WTC11 (cell line): ENCODE results near the gene B4GAT1.

Experiments used
- CREB1 ChIP-seq: sonication (generic); formaldehyde crosslinking; IDR thresholded peaks from 2 replicates; pipeline ENCODE4 v1.8.0; 2023; ENCODE audit warnings: mild to moderate bottlenecking, missing genetic modification reagents
- FOXJ3 ChIP-seq: sonication (generic); formaldehyde crosslinking; IDR thresholded peaks from 2 replicates; pipeline ENCODE4 v1.9.0; 2021; ENCODE audit warnings: missing genetic modification reagents, mild to moderate bottlenecking, borderline replicate concordance
- IRF2 ChIP-seq: sonication (generic); formaldehyde crosslinking; IDR thresholded peaks from 2 replicates; pipeline ENCODE4 v1.8.0; 2022; ENCODE audit warnings: low read depth, missing genetic modification reagents, borderline replicate concordance
- JUN ChIP-seq: sonication (generic); formaldehyde crosslinking; IDR thresholded peaks from 2 replicates; pipeline ENCODE4 v1.8.0; 2023; ENCODE audit warnings: mild to moderate bottlenecking, missing genetic modification reagents
- NR2C2 ChIP-seq: sonication (generic); formaldehyde crosslinking; IDR thresholded peaks from 2 replicates; pipeline ENCODE4 v1.8.0; 2022; ENCODE audit warnings: mild to moderate bottlenecking, missing genetic modification reagents
- SMAD4 ChIP-seq: sonication (generic); formaldehyde crosslinking; IDR thresholded peaks from 2 replicates; pipeline ENCODE4 v1.8.0; 2022; ENCODE audit warnings: mild to moderate bottlenecking, missing genetic modification reagents
- ZBTB21 ChIP-seq: sonication (generic); formaldehyde crosslinking; IDR thresholded peaks from 2 replicates; pipeline ENCODE4 v1.8.1; 2023; ENCODE audit warnings: mild to moderate bottlenecking, missing genetic modification reagents, borderline replicate concordance
- TF ChIP-seq, protein P1 (sequence below): fragments of 200-600 bp; IDR thresholded peaks from 2 replicates; pipeline ENCODE4 v1.8.0; 2022; ENCODE audit warnings: antibody characterized with exemption
- TF ChIP-seq, protein P2 (sequence below): sonication (generic); formaldehyde crosslinking; IDR thresholded peaks from 2 replicates; pipeline ENCODE4 v1.8.1; 2022; ENCODE audit warnings: low read depth, missing genetic modification reagents, borderline replicate concordance
- TF ChIP-seq, protein P3 (sequence below): sonication (generic); formaldehyde crosslinking; IDR thresholded peaks from 2 replicates; pipeline ENCODE4 v1.8.1; 2022; ENCODE audit warnings: missing genetic modification reagents, borderline replicate concordance
- TF ChIP-seq, protein P4 (sequence below): sonication (generic); formaldehyde crosslinking; IDR thresholded peaks from 2 replicates; pipeline ENCODE4 v1.8.1; 2022; ENCODE audit warnings: low read depth, mild to moderate bottlenecking, moderate library complexity, missing genetic modification reagents, borderline replicate concordance
- TF ChIP-seq, protein P5 (sequence below): fragments of 250-450 bp; sonication (Bioruptor Pico); IDR thresholded peaks from 2 replicates; pipeline ENCODE4 v2.1.2; 2022; ENCODE audit warnings: mild to moderate bottlenecking, moderate library complexity
- TF ChIP-seq, protein P6 (sequence below): sonication (generic); formaldehyde crosslinking; IDR thresholded peaks from 2 replicates; pipeline ENCODE4 v1.8.1; 2023; ENCODE audit warnings: mild to moderate bottlenecking, missing genetic modification reagents, moderate library complexity

DNA sequence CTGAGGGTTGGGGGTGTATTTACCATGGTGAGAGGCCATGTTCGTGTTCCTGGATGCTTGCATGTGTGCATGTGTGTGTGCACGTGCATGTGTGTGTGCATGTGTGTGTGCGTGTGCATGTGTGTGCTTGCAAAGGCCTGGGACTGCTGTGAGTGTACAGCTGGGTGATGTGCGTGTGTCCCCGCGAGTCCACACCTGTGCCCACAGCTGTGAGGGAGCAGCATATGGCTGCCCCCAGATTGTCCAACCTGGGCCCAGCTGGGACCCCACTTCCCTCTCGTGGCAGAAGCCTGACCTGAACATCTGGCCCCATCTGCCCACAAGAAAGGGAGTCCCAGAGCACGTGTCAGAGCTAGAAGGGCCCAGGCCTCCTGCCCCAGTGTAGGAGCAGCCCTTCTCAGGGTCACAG, 22.2 kb downstream of the B4GAT1 start:
- TF ChIP-seq, protein P1, sequence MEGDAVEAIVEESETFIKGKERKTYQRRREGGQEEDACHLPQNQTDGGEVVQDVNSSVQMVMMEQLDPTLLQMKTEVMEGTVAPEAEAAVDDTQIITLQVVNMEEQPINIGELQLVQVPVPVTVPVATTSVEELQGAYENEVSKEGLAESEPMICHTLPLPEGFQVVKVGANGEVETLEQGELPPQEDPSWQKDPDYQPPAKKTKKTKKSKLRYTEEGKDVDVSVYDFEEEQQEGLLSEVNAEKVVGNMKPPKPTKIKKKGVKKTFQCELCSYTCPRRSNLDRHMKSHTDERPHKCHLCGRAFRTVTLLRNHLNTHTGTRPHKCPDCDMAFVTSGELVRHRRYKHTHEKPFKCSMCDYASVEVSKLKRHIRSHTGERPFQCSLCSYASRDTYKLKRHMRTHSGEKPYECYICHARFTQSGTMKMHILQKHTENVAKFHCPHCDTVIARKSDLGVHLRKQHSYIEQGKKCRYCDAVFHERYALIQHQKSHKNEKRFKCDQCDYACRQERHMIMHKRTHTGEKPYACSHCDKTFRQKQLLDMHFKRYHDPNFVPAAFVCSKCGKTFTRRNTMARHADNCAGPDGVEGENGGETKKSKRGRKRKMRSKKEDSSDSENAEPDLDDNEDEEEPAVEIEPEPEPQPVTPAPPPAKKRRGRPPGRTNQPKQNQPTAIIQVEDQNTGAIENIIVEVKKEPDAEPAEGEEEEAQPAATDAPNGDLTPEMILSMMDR: no peak
- TF ChIP-seq JUN (CRISPR knock-in tag) (no peak), NR2C2 (CRISPR knock-in tag) (no peak), FOXJ3 (no peak), ZBTB21 (CRISPR knock-in tag) (no peak), SMAD4 (CRISPR knock-in tag) (no peak), IRF2 (CRISPR knock-in tag) (no peak), CREB1 (CRISPR knock-in tag) (no peak)
- TF ChIP-seq, protein P2, sequence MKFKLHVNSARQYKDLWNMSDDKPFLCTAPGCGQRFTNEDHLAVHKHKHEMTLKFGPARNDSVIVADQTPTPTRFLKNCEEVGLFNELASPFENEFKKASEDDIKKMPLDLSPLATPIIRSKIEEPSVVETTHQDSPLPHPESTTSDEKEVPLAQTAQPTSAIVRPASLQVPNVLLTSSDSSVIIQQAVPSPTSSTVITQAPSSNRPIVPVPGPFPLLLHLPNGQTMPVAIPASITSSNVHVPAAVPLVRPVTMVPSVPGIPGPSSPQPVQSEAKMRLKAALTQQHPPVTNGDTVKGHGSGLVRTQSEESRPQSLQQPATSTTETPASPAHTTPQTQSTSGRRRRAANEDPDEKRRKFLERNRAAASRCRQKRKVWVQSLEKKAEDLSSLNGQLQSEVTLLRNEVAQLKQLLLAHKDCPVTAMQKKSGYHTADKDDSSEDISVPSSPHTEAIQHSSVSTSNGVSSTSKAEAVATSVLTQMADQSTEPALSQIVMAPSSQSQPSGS (CRISPR knock-in tag): no peak
- TF ChIP-seq, protein P3, sequence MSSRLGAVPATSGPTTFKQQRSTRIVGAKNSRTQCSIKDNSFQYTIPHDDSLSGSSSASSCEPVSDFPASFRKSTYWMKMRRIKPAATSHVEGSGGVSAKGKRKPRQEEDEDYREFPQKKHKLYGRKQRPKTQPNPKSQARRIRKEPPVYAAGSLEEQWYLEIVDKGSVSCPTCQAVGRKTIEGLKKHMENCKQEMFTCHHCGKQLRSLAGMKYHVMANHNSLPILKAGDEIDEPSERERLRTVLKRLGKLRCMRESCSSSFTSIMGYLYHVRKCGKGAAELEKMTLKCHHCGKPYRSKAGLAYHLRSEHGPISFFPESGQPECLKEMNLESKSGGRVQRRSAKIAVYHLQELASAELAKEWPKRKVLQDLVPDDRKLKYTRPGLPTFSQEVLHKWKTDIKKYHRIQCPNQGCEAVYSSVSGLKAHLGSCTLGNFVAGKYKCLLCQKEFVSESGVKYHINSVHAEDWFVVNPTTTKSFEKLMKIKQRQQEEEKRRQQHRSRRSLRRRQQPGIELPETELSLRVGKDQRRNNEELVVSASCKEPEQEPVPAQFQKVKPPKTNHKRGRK (CRISPR knock-in tag): no peak
- TF ChIP-seq, protein P4, sequence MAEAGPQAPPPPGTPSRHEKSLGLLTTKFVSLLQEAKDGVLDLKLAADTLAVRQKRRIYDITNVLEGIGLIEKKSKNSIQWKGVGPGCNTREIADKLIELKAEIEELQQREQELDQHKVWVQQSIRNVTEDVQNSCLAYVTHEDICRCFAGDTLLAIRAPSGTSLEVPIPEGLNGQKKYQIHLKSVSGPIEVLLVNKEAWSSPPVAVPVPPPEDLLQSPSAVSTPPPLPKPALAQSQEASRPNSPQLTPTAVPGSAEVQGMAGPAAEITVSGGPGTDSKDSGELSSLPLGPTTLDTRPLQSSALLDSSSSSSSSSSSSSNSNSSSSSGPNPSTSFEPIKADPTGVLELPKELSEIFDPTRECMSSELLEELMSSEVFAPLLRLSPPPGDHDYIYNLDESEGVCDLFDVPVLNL (CRISPR knock-in tag): no peak
- TF ChIP-seq, protein P5, sequence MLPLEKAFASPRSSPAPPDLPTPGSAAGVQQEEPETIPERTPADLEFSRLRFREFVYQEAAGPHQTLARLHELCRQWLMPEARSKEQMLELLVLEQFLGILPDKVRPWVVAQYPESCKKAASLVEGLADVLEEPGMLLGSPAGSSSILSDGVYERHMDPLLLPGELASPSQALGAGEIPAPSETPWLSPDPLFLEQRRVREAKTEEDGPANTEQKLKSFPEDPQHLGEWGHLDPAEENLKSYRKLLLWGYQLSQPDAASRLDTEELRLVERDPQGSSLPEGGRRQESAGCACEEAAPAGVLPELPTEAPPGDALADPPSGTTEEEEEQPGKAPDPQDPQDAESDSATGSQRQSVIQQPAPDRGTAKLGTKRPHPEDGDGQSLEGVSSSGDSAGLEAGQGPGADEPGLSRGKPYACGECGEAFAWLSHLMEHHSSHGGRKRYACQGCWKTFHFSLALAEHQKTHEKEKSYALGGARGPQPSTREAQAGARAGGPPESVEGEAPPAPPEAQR (CRISPR knock-in tag): no peak
- TF ChIP-seq, protein P6, sequence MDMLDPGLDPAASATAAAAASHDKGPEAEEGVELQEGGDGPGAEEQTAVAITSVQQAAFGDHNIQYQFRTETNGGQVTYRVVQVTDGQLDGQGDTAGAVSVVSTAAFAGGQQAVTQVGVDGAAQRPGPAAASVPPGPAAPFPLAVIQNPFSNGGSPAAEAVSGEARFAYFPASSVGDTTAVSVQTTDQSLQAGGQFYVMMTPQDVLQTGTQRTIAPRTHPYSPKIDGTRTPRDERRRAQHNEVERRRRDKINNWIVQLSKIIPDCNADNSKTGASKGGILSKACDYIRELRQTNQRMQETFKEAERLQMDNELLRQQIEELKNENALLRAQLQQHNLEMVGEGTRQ (CRISPR knock-in tag): no peak
